HG03342 (cell line): ENCODE results near the gene IGSF8.

Experiments used
- ATAC-seq: cut with Tn5 transposase; IDR thresholded peaks from one replicate; pipeline ENCODE4 v1.9.1; 2021; ENCODE audit warnings: mild to moderate bottlenecking, moderate library complexity; ENCODE audit not compliant: unreplicated experiment

The IGSF8 gene

DNA sequence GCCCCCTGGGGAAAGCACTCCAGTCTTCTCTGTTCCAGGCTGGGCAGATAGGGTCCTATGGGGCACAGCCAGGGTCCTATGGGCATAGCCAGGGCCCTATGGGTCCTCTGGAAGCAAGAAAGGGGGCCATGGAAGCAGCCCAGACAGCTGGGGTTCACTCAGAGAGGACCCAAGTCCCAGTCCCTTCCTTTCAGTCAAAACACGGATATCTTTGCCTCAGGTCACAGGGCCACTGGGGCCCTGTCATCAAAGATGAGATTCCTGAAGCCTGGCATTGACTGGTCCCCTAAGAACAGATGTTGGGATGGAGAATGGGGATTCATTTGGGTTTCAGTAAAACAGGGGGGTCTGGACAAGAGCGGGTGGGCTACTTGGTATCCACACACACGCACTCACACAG lies 8.5 kb downstream of the IGSF8 start:
- ATAC-seq = no peak

DNA sequence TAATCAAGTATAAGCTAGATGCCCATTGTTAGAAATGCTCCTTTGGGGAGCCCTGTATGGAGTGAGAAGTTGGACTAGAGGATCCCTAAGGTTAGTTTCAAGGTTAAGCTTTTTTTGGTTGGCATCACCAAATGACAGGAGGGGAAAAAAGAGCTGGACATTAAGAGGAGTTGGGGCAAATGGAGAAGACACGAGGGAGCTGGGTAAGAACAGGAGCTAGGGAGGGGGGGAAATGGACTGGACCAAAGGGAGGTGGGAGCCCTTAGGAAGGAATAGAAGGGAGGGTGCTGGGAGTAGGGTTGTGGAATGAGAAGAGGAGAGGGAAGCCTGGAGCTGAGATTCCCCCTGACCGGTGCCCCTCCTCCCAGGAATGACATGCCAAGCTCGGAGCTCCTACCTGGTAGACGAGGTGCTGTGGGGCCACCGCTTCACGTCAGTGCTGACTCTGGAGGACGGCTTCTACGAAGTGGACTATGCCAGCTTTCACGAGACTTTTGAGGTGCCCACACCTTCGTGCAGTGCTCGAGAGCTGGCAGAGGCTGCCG lies 11.2 kb downstream of the IGSF8 start:
- ATAC-seq = no peak

DNA sequence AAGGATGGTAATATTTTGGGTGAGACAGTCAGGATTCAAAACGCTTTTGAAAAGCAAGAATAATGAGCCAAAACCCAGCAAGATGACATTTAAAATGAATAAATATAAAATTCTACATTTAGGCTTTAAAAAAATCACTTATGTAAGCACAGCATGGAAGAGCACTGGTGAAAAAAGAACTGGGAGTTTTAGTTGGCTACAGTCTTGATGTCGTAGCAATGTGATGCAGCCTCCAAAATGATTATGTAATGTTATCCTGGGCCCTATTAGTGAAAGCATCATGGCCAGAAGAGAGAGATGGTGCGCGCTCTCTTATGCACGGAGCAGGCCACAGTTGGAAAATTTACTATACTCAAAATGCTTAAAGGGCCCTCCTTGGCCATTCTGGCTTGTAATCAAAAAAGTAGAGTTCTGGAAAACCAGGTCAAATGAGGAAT lies 11.9 kb downstream of the IGSF8 start:
- no peak for ATAC-seq

DNA sequence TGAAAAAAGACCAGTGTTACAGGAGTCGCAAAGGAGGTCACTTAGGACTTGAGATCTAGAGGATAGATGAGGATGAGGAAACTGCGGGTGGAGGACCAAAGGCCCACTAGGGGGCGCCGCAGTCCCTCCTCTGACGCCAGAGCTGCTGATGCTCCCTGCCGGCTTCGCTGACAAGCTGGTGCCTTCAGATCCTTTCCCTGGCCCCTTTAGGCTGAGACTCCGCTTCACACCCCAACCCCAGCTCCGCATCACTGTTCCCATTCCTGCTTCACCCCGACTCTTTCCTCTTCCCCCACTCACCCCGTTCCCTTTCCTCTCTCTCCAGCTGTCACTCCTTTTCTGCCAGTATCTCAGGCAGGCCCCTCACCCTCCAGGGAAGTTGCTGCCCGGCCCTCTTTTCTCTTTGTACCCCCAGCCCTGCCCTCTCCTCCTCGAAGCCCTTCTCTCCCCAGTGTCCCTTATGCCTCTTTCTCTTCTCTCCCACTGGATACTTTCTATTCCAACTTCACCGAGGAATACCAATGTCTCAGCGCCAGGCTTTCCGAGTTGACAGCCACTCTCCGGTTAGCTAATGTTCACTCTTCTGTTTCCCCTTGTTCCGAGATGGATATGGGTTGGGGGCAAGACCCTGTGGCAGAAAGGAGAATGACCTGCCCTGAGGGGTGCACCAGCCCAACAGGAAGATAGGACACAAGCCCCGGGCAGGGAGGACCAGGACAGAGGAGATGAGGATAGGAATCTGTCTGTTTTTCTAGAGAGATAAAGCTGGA lies 12.5 kb downstream of the IGSF8 start:
- no peak for ATAC-seq

DNA sequence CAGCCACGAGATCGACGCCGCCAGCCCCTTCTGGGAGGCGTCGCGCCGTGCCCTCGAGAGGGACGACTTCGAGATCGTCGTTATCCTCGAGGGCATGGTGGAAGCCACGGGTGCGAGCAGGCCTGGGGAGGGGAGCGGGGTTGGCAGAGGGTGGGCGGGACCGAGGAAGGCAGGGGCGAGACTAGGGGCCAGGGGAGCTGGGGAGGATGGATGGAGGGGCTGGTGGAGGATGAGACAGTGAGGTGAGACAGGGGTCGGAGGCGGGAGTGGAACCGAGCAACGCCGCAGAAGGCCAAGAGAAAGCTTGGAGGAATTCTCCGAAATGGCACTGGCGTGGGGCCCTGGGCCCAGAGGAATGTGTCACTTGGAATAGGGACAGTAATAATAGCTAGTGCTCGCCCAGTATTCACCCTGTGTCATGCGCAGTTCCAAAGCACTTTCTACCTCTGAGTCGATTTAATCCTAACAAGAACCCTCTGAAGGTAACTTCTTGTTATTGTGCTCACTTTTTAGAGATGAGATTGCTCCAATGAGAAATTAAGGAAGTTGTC lies 13.6 kb downstream of the IGSF8 start:
- ATAC-seq = no peak

DNA sequence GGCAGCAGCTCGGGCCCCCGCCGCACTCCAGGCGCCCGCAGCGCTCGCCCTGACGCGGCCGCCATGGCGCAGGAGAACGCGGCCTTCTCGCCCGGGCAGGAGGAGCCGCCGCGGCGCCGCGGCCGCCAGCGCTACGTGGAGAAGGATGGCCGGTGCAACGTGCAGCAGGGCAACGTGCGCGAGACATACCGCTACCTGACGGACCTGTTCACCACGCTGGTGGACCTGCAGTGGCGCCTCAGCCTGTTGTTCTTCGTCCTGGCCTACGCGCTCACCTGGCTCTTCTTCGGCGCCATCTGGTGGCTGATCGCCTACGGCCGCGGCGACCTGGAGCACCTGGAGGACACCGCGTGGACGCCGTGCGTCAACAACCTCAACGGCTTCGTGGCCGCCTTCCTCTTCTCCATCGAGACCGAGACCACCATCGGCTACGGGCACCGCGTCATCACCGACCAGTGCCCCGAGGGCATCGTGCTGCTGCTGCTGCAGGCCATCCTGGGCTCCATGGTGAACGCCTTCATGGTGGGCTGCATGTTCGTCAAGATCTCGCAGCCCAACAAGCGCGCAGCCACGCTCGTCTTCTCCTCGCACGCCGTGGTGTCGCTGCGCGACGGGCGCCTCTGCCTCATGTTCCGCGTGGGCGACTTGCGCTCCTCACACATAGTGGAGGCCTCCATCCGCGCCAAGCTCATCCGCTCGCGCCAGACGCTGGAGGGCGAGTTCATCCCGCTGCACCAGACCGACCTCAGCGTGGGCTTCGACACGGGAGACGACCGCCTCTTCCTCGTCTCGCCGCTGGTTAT lies 14.2 kb downstream of the IGSF8 start:
- no peak for ATAC-seq

DNA sequence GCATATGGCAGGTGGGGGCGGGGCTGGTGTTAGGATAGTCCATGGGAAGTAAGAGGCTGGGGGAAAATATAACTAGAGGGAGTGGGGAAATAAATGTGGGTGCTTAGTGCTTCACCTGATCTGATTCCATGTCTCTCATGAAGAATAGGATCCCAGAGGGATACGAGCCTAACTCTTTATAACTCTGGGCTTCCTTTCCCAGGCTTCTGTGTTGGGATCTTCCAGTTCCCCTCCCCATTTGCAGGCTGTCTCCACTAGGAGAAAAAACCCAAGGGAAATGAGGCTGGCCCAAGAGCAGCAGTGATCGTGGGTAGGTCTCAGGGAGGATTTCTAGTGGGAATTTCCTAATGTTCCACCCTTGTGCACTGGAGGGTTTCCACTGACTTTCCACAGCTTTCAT lies 15.5 kb downstream of the IGSF8 start:
- ATAC-seq = no peak

DNA sequence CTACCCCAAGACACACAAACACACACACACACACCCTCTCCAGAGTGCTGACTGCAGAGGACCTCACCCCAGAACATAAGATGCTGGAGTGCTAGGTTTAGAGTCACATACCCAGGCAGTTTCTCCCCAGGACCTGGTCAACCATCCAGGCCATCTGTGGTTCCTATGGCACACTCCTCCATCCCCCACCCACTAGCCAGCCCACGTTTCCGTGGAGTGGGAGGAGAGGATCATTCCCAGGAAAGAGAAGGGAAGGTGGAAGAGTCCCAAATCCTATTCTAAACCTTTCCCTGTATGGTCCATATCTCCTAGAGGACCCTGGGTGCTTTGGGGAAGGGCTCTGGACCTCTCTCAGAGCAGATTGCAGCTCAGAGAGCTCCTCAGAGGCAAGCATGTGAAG lies 15.9 kb downstream of the IGSF8 start:
- no peak for ATAC-seq

DNA sequence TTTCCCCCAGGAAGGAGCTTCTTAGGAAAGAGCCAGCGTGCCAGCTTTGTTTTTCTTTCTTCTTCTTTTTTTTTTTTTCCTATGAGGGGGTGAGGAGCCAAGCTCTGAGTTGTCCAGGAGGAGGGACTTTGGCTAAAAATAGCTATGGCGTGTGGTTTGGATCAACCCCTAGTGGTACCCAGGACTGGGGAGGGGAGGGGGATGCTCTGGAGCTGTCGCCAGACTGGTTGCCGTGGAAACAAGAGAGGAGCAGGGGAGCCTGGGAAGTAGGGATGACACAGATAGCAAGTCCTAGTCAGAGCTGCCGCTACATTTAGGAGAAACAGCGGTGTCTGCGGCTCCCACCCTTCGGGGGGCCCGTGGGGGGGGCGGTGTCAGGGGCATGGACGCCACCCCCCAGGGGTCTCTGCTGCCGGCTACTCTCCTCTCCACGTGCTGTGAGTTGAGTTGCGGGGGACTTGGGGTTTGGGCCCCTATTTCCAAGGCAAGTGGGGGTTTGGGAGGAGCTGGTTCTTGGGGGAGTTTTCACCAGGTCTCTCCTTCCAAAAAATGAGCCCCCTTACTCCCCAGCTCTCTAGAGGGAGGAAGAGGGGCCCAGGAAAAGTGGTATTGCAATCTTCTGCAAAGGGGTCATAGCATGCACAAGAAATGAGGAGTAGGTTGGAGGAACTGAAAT lies 17.0 kb downstream of the IGSF8 start, which contains the start of gene KCNJ9:
Gene KCNJ9, plus strand, starts transcription at position 278 of the 676 bp plus-strand sequence. CDS start 2,493 bp downstream, outside the sequence.
- ATAC-seq = no peak

DNA sequence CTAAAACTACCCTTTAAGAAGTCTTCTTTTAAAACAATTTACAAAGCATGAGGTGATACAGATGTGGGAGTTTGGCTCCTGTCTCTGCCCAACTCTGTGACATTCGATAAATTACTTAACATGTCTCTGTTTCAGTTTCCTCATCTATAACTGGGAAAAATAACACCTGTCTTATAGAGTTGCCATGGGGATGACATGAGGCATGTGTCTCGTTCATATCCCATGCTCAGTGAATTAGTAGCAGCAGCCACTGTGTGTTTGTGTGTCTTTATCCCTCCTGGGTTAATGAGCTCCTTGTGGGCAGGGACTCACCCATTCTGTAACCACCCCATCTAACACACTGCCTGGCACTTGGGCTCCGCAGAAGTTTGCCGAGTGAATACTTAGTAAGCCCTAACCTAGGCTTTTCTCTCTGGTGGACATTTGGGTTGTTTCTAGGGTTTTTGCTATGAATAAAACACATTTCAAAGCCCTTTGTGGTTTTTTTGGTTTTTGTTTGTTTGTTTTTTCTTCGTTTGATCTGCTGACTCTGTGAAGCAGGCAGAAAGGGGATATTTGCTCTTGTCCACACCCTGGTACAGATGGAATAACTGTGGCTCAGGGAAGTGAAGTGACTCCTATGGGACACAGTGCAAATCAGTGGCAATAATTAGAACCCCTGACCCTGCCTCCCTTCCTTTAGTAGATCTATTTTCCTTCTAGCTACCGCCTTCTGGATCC lies 17.9 kb downstream of the IGSF8 start:
- no peak for ATAC-seq

DNA sequence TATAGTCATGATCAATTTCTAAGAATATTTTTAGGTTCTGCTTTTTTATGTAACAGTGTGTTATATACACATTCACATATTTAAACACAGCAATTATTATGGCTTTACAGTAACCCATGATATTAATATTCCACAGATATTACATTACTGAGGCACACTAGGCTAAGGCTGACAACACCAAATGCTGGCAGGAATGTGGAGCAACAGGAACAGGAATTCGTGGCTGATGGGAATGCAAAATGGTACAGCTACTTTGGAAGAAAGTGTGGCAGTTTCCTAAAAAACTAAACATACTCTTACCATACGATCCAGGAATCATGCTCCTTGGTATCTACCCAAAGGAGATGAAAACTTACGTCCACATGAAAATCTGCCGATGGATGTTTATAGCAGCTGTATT lies 19.0 kb downstream of the IGSF8 start:
- no peak for ATAC-seq

DNA sequence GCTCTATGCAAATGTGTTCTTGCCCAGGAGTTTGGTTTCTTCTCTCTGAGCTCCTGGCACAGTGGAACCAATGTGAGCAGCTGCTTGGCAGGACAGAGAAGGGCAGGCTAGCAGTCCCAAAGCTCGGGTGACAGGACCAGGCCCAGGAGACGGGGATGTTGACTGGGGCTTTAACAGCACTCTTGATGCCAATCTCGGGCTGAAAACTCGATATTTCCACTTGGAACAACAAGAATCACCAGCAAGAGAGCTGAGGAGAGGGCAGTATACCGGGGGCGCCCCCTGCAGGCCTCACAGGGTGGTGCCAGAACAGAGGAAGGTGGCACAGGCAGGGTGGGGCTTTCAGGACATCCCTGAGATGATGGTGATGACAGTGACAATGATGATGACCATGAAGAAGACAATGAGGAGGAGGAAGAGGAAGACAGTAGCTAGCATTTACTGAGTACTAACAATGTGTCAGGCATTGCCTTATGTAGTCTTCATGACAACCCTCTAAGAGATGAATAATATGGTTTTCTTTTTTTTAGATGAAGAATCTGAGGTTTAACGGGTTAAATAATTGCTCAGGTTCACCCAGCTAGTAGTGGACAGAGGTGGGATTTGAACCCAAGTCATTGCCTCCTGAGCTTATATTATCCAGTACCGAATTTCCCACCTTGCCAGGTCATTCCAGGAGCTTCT lies 19.8 kb downstream of the IGSF8 start:
- peak; percentile 59 for ATAC-seq

DNA sequence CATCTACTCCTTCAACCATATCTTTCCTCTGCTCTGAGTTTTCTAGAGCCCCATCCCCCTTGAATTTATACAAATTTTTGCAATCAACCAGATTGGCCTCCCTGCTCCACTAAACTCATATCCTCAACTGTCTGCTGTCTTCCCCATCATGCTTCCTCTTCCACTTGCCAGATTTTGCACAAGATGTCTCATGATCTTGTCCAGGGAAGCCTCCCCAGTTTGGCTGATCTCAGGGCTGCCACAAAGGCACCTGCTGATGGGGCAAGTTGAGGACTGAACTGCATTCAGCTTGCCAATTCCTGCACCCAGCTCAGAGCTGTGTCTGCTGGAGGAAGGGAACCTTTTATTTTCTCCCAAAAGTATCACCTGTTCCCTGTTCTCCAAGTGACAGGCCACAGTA lies 20.9 kb downstream of the IGSF8 start:
- ATAC-seq = no peak

DNA sequence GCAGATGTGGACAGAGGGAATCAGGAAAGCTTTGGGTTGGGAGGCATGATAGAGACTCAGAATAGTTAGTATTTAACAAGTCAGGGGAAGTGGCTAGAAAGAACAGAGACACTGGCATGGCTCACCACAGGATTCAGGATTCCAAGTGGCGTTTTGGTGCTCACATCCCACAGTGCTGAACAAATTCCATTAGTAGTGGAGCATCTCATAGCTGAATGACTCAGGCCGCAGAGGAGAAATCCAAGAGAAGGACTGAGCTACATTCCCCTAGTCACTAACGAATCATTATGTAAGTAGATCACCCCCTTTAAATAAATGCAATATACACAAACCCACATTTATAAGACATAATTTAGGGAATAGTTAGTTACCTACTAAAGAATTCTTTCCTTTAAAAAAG lies 22.1 kb downstream of the IGSF8 start:
- no peak for ATAC-seq

DNA sequence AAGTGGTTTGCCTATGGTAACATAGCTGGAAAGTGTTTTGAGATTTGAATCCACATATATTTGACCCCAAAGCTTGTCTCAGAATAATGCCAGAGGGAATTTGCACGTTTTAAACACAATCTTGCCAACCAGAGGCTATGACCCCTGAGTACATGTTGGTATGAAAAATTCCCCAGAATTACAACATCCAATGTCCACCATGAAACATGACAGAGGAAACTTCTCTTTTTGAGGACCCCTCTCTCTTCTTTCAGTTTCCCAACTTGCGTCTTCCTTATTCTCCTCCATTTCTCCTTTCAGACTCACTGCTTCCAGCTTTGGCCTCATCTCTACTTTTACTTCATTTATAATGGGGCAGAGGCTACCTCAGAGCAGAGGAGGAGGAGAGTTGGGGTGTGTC lies 22.6 kb downstream of the IGSF8 start:
- ATAC-seq = no peak

DNA sequence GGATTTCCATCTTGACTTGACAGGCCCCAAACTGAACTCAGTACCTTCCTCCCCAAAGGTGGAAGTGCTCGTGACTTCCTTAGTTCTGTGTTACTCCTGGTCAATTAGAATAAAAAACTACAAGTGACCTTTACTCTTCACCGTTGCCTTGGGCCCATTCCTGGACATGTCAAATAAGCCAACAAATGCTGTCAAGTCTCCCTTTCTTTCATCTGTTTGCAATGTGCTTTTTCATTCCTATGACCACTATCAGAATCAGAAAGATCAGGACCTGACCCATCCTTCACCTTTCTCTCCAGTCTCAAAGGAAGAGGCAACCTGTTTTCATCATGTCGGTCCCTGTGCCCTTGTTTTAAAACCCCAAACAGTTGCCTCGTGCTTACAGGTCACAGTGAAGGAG lies 23.6 kb downstream of the IGSF8 start:
- no peak for ATAC-seq

DNA sequence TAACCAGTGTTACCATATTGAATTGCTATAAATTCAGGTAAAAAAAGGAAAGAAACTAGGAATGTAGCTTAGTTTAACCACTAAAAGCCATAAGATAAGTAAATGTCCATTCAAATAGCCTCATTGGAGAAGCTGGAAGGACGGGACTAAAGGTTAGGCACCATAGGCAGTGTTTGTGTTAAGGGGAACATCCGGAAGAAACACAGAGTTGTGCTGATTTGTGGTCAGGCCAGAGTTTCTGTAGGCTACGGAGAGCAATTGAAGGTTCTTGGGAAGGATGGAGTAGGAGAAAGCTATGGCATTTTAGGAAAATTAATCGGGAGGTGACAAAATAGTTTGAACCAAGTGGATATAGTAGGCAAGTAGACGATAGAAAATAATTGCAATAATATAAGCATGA lies 27.1 kb downstream of the IGSF8 start:
- no peak for ATAC-seq

DNA sequence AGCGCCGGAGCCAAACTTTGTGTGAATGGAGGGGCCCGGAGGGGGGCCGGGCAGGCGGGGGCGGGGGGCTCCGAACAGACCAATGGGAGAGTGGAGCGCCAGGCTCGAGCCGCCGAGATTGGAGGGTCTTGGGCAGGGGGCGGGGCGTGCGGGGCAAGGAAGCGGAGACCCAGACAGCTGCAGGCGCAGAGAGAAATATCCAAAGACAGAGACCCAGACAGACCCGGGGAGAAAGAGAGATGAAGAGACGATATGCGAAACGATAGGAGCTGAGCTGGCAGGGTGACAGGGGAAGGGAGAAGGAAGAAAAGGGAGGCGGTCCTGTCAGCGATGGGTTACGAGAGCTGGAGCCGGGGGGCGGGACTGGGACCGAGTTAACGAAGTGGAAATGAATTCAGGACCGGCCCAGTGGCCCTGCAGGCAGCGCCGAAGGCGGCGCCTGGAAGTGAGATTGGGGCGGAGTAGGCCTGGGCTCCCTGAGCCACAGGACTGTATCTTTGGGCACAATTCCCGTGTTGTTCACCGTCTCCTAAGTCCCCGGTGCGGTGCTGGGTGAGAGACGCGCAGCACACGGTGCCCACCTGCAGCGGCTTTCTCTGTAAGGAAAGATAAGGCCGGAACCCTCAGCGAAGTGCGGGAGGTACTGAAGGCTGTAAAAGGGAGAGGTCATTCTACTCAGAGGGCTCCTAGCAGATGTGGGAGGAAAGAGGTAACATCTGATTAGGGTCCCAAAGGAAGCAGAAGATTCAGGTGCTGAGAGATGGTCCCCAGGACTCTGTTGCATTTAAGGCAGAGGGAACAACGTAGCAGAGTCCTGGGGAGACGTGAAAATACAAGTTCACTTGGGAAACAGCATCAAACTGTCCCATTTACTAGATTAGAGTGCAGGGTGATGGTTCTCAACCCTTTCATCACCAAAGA lies 27.9 kb downstream of the IGSF8 start:
- no peak for ATAC-seq
